Measurements from ENCODE around the gene MAML3.

Gene MAML3

GRCh38 chr4:139890816-139891215, 263.2 kb downstream of the MAML3 start:
- DNase-seq: no peak

- no peak for DNase-seq
These were observed 264.1 kb downstream of the MAML3 start for GRCh38 chr4:139889901-139890300.

- DNase-seq: no peak
These were observed 264.7 kb downstream of the MAML3 start for GRCh38 chr4:139889264-139889663.

GRCh38 chr4:139887962-139888735, 265.8 kb downstream of the MAML3 start:
- DNase-seq: peak; percentile 36

- peak; percentile 43 for DNase-seq
These were observed 266.6 kb downstream of the MAML3 start for GRCh38 chr4:139887376-139887802.

- peak; percentile 43 for DNase-seq
These were observed 267.2 kb downstream of the MAML3 start for GRCh38 chr4:139886798-139887197.

- DNase-seq: no peak
These were observed 269.5 kb downstream of the MAML3 start for GRCh38 chr4:139884438-139884837.

GRCh38 chr4:139880841-139881240, 273.1 kb downstream of the MAML3 start:
- DNase-seq: no peak

- peak; percentile 25 for DNase-seq
These were observed 275.9 kb downstream of the MAML3 start for GRCh38 chr4:139878050-139878449.

GRCh38 chr4:139876337-139876941, 277.5 kb downstream of the MAML3 start:
- no peak for DNase-seq

GRCh38 chr4:139875411-139875825, 278.6 kb downstream of the MAML3 start:
- no peak for DNase-seq

GRCh38 chr4:139873111-139873860, 280.7 kb downstream of the MAML3 start:
- no peak for DNase-seq

- peak; percentile 19 for DNase-seq
These were observed 281.7 kb downstream of the MAML3 start for GRCh38 chr4:139872274-139872673.

- no peak for DNase-seq
These were observed 284.2 kb downstream of the MAML3 start for GRCh38 chr4:139869810-139870209.

GRCh38 chr4:139866276-139866962, 287.6 kb downstream of the MAML3 start:
- DNase-seq: no peak

- no peak for DNase-seq
These were observed 288.4 kb downstream of the MAML3 start for GRCh38 chr4:139865537-139865936.

- no peak for DNase-seq
These were observed 290.5 kb downstream of the MAML3 start for GRCh38 chr4:139863531-139863930.

- no peak for DNase-seq
These were observed 292.5 kb downstream of the MAML3 start for GRCh38 chr4:139861471-139861870.

- DNase-seq: no peak
These were observed 293.5 kb downstream of the MAML3 start for GRCh38 chr4:139860435-139861024.

- no peak for DNase-seq
These were observed 294.1 kb downstream of the MAML3 start for GRCh38 chr4:139859876-139860275.

- DNase-seq: no peak
These were observed 295.4 kb downstream of the MAML3 start for GRCh38 chr4:139858436-139859205.

- no peak for DNase-seq
These were observed 296.0 kb downstream of the MAML3 start for GRCh38 chr4:139857977-139858376.
